GM21528 (cell line): Measurements from ENCODE around the gene USP10.

Experiments
- ATAC-seq: cut with Tn5 transposase; IDR thresholded peaks from one replicate; pipeline ENCODE4 v1.9.1; 2021; ENCODE audit warnings: mild to moderate bottlenecking, moderate library complexity; ENCODE audit not compliant: unreplicated experiment, low FRiP score

Gene USP10

GRCh38 chr16:84749072-84749471, 49.3 kb downstream of the USP10 start:
- ATAC-seq = no peak

GRCh38 chr16:84749815-84750214, 50.0 kb downstream of the USP10 start:
- ATAC-seq = no peak

GRCh38 chr16:84750575-84750974, 50.8 kb downstream of the USP10 start:
- ATAC-seq = no peak

- no peak for ATAC-seq
Measured at GRCh38 chr16:84751241-84751640, 51.4 kb downstream of the USP10 start.

- ATAC-seq = no peak
Measured at GRCh38 chr16:84751947-84752346, 52.1 kb downstream of the USP10 start.

GRCh38 chr16:84752600-84752999, 52.8 kb downstream of the USP10 start:
- no peak for ATAC-seq

- ATAC-seq = no peak
Measured at GRCh38 chr16:84753412-84754326, 53.9 kb downstream of the USP10 start.

GRCh38 chr16:84754353-84754856, 54.6 kb downstream of the USP10 start:
- ATAC-seq = peak; percentile 48

- no peak for ATAC-seq
Measured at GRCh38 chr16:84754956-84755672, 55.3 kb downstream of the USP10 start.

GRCh38 chr16:84756830-84757229, 57.0 kb downstream of the USP10 start:
- ATAC-seq = no peak

GRCh38 chr16:84758627-84759026, 58.8 kb downstream of the USP10 start:
- ATAC-seq = no peak

GRCh38 chr16:84759061-84759460, 59.3 kb downstream of the USP10 start:
- no peak for ATAC-seq

GRCh38 chr16:84759906-84760305, 60.1 kb downstream of the USP10 start:
- no peak for ATAC-seq

- no peak for ATAC-seq
Measured at GRCh38 chr16:84761448-84762368, 61.9 kb downstream of the USP10 start.

GRCh38 chr16:84763164-84763563, 63.4 kb downstream of the USP10 start:
- ATAC-seq = no peak

- ATAC-seq = no peak
Measured at GRCh38 chr16:84763629-84764028, 63.8 kb downstream of the USP10 start.

- ATAC-seq = no peak
Measured at GRCh38 chr16:84764970-84765369, 65.2 kb downstream of the USP10 start.

- ATAC-seq = no peak
Measured at GRCh38 chr16:84765616-84766580, 66.1 kb downstream of the USP10 start.
